Loucy (cell line): ENCODE data around the gene ARHGAP22.

Experiments used
- EZH2phosphoT487 ChIP-seq: fragments of 200-600 bp; IDR thresholded peaks from 2 replicates; pipeline ENCODE4 v1.6.1; 2018; ENCODE audit warnings: antibody characterized with exemption, mild to moderate bottlenecking, moderate library complexity, borderline replicate concordance
- TF ChIP-seq, protein P1 (sequence below): fragments of 200-600 bp; sonication (generic); conservative IDR thresholded peaks from 2 replicates; pipeline ENCODE4 v1.5.1; 2014; ENCODE audit warnings: mild to moderate bottlenecking, antibody characterized with exemption, low read length

DNA sequence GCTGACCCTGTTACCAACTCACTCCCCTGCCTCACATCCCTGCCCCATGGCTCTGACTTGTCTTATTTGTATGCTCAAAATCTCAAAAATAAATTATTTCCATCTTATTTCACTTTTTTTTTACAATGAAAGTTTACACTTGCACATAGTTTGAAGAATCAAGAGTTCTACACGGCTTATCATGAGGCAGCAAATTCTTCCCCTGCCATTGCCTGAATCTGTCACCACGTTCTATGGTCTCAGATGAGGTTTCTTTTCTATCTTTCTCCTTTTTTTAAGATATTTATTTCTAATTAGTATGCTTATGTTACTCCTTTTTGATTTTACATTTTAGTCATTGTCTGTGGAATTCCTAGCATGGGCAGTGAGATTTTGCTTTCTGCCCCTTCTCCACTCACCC is 28.4 kb downstream of the ARHGAP22 start:
- TF ChIP-seq, protein P1, sequence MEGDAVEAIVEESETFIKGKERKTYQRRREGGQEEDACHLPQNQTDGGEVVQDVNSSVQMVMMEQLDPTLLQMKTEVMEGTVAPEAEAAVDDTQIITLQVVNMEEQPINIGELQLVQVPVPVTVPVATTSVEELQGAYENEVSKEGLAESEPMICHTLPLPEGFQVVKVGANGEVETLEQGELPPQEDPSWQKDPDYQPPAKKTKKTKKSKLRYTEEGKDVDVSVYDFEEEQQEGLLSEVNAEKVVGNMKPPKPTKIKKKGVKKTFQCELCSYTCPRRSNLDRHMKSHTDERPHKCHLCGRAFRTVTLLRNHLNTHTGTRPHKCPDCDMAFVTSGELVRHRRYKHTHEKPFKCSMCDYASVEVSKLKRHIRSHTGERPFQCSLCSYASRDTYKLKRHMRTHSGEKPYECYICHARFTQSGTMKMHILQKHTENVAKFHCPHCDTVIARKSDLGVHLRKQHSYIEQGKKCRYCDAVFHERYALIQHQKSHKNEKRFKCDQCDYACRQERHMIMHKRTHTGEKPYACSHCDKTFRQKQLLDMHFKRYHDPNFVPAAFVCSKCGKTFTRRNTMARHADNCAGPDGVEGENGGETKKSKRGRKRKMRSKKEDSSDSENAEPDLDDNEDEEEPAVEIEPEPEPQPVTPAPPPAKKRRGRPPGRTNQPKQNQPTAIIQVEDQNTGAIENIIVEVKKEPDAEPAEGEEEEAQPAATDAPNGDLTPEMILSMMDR, result no peak
- TF ChIP-seq EZH2phosphoT487, result no peak
